Lower leg skin (tissue), 3 donors: Measurements from ENCODE around the gene HYAL1.

ENCODE experiments used
- CTCF ChIP-seq, 3 donors: fragments of 450-650 bp; IDR thresholded peaks; one replicate each; pipeline ENCODE4 v1.5.1; 2016; ENCODE audit warnings: antibody characterized with exemption in 3 of 3, mild to moderate bottlenecking in 3 of 3, moderate library complexity in 2 of 3
- POLR2A ChIP-seq, 2 donors: fragments of 450-650 bp; IDR thresholded peaks; one replicate each; pipeline ENCODE4 v1.6.1; 2016 to 2017; ENCODE audit warnings: antibody characterized with exemption in 2 of 2, mild to moderate bottlenecking in 1 of 2, moderate library complexity in 1 of 2

- no peak for TF ChIP-seq CTCF (IDR thresholded peaks at IDR 0.05)
- no peak for TF ChIP-seq POLR2A (IDR thresholded peaks at IDR 0.05)
Observed at GRCh38 chr3:50319181-50319893, 16.0 kb upstream of the HYAL1 start.
